ENCODE results near the gene USP5.

The USP5 gene

DNA sequence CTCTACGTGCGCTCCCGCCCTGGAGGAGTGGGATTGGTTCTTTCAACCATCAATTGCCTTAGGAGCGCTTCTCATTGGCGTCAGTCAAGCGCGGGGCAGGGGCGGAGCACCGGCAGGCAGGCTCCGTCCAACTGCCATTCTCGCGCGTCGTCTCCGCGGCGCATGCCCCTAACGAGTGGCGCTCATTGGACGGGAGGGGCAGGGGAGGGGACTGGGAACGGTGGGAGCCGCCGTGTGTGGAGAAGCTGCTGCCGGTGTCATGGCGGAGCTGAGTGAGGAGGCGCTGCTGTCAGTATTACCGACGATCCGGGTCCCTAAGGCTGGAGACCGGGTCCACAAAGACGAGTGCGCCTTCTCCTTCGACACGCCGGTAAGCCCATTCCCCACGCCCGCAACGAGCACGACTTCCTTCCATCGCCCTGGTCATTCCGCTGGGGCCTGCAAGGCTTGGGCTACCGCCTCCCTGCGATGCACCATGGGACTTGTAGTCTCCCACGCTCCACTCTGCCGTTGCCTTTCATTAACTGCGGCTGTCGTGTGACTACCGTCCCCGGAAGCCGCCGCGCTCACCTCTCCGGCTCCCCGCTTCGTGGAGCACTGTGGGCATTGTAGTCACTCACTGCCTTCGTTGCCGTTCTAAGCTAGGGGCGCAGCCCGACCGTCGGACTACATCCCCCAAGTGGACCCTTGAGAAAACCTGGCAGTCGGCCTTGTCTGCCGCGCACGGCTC lies at the start of gene USP5:
TSS of gene USP5 (plus strand) at position 230 of the 730 bp plus-strand sequence. CDS start at position 260, 30 bp downstream.
- DNase-seq (ENCODE audit: low spot score), result peak; percentile 100

DNA sequence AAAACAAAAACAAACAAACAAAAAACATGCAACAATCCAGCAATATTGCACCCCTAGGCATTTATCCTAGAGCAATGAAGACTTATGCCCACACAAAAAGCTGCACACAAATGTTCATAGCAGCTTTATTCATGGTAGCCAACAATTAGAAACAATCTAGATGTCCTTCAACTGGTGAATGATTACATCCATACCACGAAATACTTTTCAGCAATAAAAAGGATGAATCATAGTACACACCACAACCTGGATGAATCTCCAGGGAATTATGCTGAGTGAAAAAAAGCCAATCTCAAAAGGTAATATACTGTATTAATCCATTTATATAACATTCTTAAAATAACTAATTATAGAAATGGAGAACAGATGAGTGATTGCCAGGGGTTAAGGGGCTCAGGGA lies 44.8 kb upstream of the USP5 start:
- DNase-seq (ENCODE audit: low spot score), result no peak

DNA sequence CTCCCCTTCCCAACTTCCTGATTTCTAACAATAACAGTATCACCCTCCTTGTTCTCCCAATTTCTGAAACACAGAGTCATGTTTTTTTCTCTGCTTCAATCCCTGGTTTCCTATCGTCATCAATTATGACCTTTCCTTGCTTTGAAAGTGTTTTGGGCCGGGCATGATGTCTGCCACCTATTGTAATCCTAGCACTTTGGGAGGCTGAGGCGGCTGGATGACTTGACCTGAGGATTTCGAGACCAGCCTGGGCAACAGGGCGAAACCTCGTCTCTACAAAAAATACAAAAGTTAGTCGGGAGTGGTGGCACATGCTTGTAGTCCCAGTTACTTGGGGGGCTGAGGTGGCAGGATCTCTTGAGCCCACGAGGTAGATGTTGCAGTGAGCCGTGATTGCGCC lies 42.9 kb upstream of the USP5 start:
- no peak for DNase-seq (ENCODE audit: low spot score)

GRCh38 chr12:6810758-6811157 lies 41.2 kb upstream of the USP5 start:
- no peak for DNase-seq (ENCODE audit: low spot score)

DNA sequence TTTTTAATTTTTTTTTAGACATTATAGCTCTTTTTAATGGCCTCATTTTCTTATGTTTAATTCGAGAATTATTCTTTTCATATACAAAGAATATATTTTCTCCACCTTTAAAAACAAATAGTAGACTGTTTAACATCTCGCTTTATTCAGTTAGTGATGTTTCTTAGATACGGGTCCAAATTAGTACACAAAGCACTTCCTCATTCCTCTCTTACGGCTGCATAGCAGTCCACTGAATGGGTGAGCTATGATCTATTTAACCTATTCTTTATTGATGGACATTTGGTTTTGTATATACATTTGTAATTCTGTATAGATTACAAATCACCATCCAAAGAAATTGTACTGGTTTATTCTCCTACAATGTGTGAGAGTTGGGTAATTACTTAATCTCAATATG lies 38.6 kb upstream of the USP5 start:
- DNase-seq (ENCODE audit: low spot score), result no peak

DNA sequence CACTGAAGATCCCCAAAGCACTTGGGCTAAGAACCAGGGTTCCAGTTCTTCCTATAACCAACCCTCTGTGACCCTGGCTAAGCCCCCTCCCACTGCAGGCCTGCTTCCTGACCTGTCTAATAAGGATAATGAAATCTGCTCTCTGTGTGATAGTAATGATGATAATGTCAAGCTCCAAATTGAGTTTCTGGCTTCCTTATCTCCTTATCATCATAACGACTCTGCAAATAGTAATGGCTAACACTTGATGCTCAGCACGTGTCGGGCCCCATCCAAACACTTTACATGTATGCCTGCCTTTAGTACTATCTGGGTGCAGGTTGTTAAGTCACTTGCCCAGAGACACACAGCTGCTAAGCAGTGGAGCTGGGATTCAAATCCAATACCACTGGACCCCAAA lies 35.4 kb upstream of the USP5 start:
- DNase-seq (ENCODE audit: low spot score), result no peak

- no peak for DNase-seq (ENCODE audit: low spot score)
These were observed 34.9 kb upstream of the USP5 start for GRCh38 chr12:6817098-6817497.

GRCh38 chr12:6817662-6818157 lies 34.2 kb upstream of the USP5 start:
- DNase-seq (ENCODE audit: low spot score), result no peak

DNA sequence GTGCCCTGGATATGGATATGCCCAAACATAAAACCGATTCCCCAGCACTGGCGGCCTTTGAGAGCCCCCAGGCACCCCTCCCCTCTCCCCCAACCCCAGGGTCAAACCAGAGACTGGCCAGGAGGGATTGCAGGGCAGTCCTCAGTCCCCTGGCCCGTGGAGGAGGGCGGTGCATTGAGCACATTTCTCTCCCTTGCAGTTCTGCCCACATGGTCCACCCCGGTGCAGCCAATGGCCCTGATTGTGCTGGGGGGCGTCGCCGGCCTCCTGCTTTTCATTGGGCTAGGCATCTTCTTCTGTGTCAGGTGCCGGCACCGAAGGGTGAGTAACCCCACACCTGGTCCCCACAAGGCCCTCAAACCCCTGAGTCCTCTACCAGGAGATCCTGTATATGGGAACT lies 33.7 kb upstream of the USP5 start:
- DNase-seq (ENCODE audit: low spot score), result no peak

DNA sequence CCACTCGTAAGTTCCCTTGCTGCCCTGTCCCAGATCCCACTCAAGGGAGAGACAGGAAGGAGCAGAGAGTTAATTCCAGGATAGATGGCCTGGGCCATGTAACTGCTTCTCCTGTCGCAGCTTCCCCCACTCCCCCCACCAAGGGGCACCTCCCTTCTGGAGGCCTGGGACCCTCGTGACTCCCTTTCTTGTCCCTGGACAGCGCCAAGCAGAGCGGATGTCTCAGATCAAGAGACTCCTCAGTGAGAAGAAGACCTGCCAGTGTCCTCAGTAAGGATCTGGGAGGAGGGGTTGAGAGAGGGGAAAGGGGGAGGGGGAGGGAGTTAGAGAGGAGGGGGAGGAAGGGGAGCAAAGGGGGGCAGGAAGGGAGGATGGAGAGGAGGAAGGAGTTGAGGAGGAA lies 33.3 kb upstream of the USP5 start:
- DNase-seq (ENCODE audit: low spot score), result no peak

DNA sequence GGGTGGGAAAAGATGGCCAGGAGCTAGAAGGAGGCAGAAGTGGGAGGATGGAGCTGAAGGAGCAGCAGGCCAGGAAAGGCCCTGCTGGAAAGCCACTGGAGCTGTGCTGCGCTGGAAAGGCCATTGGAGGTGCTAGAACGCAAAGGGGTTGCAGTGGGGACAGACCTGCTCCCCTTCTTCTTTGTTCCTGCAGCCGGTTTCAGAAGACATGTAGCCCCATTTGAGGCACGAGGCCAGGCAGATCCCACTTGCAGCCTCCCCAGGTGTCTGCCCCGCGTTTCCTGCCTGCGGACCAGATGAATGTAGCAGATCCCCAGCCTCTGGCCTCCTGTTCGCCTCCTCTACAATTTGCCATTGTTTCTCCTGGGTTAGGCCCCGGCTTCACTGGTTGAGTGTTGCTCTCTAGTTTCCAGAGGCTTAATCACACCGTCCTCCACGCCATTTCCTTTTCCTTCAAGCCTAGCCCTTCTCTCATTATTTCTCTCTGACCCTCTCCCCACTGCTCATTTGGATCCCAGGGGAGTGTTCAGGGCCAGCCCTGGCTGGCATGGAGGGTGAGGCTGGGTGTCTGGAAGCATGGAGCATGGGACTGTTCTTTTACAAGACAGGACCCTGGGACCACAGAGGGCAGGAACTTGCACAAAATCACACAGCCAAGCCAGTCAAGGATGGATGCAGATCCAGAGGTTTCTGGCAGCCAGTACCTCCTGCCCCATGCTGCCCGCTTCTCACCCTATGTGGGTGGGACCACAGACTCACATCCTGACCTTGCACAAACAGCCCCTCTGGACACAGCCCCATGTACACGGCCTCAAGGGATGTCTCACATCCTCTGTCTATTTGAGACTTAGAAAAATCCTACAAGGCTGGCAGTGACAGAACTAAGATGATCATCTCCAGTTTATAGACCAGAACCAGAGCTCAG lies 32.6 kb upstream of the USP5 start:
- no peak for DNase-seq (ENCODE audit: low spot score)

- DNase-seq (ENCODE audit: low spot score), result no peak
These were observed 31.8 kb upstream of the USP5 start for GRCh38 chr12:6820166-6820565.

GRCh38 chr12:6821591-6822425 lies 30.1 kb upstream of the USP5 start, which contains the start of gene GPR162:
TSS of gene GPR162 (plus strand) at chr12:6821821. CDS start at chr12:6823899, 2,078 bp downstream.
- DNase-seq (ENCODE audit: low spot score), result no peak

DNA sequence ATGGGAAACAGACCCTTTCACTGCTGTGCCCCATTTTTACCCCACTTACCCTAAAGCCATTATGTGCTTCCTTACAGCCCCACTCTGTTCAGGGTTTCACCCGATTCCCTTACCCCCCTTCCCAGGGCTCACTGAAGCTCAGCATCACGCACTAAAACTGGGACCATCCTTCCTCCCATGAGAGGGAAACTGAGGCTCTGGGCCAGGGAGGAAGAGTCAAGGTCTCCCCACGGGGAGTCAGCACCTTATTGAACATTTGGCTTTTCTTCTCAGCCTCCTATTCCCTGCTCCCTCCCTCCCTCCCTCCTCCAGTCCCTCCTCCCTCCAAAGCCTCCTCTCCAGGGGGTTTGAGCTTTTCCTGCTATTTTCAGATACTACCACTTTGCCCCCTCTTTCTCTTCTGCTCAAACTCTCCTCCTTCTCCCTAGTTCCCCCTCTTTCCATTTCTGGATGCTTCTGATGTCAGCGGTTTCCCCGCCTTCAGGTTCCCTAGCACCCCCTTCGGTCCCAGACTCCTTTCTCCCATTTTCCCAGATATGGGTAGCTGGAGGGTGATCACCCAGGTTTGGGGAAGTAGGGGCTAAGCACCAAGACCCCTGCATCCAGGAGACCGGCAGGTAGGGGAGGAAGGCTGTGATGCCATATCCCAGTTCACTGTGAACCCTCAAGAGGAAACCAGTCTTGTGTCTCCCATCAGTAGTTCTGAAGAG lies 29.4 kb upstream of the USP5 start:
- DNase-seq (ENCODE audit: low spot score), result no peak

DNA sequence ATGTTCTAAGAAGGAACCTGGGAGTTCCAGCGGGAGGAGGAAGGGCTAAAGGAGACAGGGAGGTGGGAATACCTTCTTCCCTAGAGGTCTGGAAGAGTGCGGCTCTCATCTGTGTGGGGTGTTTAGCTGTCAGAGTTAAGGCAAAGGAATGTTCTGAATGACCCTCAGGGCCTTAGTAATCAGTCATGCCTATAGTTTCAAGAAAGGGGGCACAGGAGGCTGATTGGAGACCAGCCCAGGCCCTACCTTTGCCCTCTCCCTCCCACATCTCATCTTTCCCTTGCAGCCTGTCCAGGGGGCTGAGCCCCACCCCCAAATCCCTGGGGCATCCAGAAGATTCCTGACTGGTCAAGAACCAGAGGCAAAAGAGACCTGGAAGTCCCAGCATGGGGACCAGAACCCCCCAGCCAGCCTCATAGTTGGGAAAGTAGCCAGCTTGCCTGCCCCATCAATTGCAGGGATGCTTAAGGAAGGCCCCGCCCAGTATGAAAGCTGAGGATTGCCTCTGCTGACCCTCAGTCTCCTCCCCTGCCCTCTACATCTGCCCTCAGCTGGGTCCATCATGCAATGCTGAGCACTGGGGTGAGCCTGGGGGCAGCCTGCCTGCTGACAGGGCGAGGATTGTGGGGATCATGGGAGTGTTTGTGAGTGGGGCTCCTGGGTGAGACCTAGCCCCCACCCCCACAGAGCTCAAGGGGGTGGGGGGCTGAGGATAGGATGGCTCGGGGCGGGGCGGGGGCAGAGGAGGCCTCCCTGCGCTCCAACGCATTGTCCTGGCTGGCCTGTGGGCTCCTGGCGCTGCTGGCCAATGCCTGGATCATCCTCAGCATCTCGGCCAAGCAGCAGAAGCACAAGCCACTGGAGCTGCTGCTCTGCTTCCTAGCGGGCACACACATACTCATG lies 28.5 kb upstream of the USP5 start:
- DNase-seq (ENCODE audit: low spot score), result no peak

GRCh38 chr12:6824085-6824775 lies 27.7 kb upstream of the USP5 start:
- no peak for DNase-seq (ENCODE audit: low spot score)

GRCh38 chr12:6824901-6825381 lies 27.0 kb upstream of the USP5 start:
- DNase-seq (ENCODE audit: low spot score), result no peak

GRCh38 chr12:6825398-6826124 lies 26.4 kb upstream of the USP5 start:
- peak; percentile 77 for DNase-seq (ENCODE audit: low spot score)

Data from globus pallidus (tissue), 1 donor.